NCI-H526 treated with DMSO at 0.1 percent for 48 hours (cell line): ENCODE data around the gene CCDC34.

ENCODE experiments used
- DNase-seq: peaks from one replicate; lab custom pipeline; 2025; lab: John Stamatoyannopoulos, UW

CCDC34 gene

GRCh38 chr11:27362749-27363575 is at the start of gene CCDC34:
TSS of gene CCDC34 (minus strand) at chr11:27363215. CDS start at chr11:27363194, 21 bp downstream.
- peak; percentile 77 for DNase-seq

DNA sequence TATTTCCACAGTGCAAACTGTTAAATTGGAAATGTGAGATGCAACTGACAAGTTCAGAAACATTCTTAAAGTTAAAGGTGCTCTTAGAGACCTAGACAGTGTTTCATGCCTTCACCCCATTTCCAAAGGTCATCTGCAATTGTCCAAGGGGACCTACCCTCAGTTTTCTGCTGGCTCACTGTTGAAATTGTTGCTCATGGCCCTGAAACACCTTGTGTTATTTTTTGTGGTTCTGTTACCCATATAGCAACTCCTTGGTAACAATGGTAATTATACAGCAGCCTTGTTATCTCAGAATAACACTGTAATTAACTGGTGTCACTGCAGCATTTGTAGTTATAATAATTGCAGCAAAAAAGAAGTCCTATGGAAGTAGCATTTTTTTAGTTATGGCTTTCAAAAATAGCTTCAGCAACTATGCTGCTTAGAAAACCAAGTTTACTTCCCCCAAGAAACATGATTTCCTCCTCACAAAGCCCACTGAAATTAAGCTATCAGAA is 49.2 kb upstream of the CCDC34 start:
- no peak for DNase-seq

DNA sequence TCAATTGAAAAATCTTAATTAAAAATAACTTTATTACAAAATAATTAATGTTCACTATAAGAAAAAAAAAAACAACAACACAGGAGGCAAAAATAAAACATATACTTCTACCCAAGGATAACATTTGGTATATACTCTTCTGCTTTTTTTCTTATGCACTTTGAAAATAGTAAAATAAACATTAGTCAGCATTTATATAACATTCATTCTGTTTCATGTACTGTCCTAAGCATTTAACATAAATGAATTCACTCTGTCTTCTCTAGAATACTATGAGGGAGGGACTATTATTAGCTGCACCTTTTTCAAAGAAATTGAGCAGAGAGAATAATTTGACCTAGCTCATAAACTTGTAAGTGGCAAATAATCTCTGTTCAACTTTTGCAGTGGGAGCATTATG is 48.3 kb upstream of the CCDC34 start:
- no peak for DNase-seq

DNA sequence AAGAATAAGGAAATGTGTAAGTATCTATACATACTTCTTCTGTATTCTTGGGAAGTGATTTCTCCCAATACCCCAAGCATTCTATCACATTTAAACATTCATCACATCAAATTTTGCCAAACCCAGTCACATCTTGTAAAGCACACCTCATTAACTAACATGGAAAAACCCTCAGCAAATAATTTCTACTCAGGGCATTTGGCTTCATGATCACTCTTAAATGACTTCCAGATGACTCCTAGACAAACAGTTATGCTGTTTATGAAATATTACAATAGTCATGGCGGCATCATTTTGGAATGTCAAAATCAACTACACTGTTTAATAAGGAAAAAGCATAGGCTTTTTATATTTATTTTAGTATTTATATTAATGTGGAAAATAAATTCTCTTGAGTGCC is 47.3 kb upstream of the CCDC34 start:
- no peak for DNase-seq

DNA sequence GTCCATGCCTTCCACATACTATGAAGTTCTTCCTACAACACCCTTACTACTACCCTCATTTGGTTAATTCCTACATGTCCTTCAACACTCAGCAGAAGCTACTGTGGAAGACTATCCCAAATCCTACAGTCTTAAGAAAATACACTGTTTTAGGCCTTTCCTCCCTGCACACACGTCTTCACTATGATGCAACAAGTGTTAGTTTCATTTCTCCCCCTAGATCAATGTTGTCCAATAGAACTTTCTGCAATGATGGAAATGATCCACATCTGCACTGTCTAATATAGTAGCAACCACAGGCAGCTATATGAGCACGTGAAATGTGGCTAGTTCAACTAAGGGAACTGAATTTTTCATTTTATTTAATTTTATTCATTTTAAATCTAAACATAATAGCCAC is 46.7 kb upstream of the CCDC34 start:
- no peak for DNase-seq

DNA sequence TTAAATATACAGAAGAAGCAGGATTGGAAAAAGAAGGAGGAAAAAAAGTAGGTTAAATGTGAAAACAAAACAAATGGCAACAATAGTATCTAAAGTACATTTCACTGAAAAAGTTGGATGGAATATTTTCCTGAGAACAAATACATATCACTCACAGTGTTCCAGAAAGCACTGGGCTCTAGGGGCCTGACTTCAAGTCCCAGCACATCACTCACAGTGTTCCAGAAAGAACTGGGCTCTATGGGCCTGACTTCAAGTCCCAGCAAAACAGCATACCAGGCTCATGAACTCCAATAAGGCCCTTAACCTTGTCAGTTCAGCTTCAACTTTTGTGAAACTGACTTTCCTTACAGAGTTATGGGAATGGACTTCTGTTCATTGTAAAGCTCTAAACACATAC is 46.0 kb upstream of the CCDC34 start:
- no peak for DNase-seq

DNA sequence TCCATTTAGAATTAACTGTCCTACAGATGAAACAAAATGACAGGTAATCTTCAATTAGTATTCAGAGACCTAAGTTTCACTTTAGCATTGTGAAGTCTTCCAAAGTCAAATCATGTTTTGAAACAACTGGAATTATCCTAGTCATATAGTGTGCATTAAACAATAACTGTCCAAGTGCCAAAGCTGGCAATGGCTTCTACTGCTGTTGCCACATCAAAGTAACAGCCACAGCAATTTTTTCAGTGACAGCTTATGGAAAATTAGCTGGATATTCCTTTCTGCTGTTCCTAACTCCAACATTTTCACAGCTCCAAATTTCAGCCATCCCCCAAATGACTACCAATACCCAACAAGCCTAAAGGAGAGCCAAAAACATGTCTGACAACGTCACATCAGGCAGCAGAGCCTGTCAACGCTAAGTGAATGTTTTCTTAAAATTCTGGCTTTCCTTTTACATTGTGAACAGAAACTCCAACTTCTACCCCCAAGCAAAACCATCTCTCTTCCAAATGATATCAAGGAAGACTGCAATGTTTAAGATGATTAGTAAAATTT is 45.3 kb upstream of the CCDC34 start:
- no peak for DNase-seq

DNA sequence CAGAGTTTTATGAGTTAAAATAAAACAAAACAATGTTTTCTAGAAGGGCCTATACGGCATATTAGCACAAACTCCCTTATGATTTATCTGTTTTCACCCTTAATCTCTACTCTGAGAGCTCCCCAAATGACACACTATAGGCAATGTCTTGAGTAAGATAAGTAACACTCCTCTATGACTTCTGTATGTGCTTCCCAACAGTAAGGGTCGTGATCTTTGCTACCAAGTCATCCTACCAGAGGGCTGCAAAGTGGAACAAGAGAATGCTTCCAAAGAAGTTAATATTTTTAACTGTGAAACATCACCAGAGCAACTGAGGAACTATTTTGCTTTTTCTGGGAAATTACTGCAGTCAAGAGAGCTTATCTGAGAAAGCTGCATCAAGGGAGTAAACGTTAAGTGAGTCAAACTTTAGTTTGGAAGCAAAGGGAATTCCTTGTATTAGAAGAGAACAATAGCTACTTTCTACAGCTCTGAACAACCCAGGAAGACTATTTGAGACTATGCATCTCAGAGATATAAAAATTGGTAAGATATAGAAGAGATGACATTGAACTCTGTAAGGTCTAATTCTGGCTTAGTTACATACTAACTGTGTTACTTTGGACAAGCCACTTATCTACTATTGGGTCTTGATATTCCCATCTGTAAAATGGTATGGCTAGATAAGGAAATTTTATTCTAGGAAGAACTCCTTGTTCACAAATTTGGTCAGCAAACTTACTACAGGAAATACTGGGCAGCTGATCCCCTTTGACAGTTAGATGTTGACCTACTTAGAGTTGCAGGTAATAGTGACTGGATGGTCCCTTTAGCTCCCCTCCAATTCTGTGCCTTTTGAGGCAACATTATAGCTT is 43.7 kb upstream of the CCDC34 start:
- no peak for DNase-seq

- no peak for DNase-seq
These were observed 42.1 kb upstream of the CCDC34 start for GRCh38 chr11:27405134-27405533.

GRCh38 chr11:27404427-27404826 is 41.4 kb upstream of the CCDC34 start:
- DNase-seq: no peak

DNA sequence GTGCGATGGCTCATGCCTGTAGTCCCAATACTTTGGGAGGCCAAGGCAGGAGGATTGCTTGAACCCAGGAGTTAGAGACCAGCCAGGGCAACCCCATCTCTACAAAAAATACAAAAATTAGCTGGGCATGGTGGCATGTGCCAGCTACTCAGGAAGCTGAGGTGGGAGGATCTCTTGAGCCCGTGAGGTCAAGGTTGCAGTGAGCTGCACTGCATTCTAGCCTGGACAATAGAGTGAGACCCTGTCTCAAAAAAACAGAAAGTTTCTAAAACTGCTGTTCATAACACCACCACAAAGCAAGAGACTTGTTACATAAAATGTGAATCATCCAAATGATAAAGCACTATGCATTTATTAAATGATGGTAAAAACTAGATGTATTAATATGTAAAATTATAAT is 40.2 kb upstream of the CCDC34 start:
- DNase-seq: no peak

DNA sequence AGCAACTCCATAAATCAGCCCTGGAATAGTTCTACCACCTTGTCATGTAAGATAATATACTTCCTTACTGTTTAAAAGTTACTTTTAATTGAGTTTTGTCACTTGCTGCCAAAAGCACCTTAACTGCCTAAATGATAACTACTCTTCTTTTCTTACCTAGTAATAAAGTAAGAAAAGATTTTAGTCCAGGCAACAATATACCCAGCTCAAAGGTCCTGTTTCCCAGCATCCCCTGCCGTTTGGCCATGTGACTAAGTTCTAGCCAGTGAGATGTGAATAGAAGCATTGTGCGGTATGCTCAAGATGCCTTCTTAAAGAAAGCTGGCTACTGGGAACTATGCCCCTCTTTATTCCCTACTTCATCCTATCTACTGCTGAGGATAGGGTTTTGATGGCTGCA is 39.4 kb upstream of the CCDC34 start:
- no peak for DNase-seq

DNA sequence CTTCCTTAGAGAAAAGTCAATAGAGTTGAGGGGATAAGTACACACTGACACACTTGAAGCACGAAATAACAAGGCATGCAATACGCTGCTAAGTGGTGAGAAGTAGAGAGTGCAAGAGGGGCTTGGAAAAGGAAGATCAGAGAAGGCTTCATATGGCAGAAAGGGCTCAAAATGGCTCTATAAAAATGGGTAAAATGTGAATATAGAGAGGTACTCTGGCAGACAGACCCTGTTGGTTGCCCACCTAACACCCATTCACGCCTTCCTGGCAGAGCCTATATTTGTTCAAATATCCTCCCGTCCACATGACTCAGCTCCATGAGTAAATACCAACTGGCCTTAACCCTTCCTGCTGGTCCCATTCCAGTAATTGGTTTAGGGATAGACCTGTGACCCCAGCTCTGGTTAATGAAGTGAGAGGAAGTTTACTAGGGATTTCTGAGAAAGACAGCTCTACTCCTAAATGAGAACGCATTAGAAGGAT is 38.9 kb upstream of the CCDC34 start:
- DNase-seq: no peak

DNA sequence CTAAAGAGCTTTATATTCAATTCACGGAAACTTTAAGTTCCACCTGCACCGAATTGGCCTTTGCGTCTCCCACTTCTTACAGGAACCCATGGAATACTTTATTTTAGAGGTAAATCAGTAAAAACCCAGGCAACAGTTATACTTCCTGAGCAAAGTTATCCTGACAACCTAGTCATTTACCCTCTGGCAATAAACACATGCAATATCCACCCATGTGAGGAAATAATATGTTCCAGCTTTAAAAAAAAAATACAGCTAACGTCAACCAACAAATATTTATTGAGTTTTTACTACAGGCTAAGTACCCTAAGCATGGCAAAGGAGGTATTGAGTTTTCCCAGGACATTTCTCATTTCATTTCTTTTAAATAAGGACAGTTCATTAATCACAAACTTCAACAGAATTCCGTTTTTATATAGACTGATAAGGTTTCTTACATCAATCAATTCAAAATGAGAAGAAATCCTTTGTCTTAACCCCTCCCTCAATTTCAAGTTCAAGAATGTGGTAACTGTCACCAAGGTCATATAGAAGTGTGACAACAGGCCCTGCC is 38.3 kb upstream of the CCDC34 start:
- DNase-seq: no peak

- no peak for DNase-seq
These were observed 35.4 kb upstream of the CCDC34 start for GRCh38 chr11:27398400-27398770.

DNA sequence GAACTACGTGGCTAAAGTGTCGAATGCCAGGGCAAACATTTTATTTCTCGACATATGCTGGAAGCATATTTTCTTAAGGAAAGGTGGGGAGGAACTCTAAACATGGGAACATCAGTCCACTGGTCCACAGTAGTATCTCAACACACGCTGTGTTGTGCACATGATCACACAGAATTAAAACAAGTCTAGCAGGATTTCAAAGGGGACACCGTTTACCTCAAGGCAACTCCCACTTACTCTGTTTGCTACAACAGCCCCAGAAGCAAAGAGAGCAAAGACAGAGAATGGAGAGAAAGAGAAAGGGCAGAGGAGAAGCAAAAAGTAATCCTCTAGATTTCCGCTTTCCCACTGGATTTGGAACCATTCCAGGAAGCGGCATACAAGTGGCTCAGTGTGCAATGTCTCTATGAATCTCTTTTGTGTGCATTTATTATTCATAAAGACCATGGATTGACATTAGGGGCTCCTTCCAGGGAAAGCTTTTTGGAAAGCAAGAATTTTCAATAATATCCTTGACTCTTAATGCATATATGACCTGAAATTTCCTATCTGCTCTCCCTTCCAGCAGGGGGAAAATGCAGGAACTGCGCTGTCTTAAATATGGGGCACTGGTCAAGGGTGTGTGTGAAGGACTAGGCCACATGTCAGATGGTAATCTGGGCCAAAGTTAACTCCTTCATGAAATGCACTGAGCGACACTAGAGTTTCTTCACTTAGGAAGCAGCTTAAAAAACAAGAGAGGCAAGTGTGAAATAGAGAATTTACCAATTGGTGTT is 34.8 kb upstream of the CCDC34 start:
- no peak for DNase-seq

DNA sequence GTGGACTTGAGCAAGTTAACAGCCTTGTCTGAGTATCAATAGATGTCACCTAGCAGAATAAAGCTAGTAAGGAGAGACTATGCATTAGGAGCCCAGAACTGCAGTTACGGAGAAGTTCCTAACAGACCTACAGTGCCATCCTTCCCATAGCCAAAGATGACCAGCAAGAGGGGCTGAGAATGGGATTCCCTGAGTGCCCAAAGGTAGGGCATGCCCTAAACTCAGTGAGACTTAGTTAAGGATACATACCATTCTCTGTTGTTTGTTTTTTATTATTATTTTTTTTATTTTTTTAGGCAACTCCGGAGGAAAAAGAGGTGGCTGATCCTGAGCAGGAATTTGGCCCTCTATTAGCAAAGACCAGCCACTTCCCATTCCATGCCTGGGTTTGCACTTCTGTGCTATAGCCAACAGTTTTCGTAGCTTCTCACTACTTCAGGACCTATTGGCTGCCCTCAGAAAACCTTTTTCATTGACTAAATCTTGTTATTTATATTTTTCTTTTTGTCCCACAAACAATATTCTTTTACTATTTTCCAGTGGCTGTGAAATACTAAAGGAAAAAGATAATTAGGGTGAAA is 33.3 kb upstream of the CCDC34 start:
- no peak for DNase-seq

GRCh38 chr11:27395556-27396258 is 32.7 kb upstream of the CCDC34 start:
- DNase-seq: peak; percentile 26

DNA sequence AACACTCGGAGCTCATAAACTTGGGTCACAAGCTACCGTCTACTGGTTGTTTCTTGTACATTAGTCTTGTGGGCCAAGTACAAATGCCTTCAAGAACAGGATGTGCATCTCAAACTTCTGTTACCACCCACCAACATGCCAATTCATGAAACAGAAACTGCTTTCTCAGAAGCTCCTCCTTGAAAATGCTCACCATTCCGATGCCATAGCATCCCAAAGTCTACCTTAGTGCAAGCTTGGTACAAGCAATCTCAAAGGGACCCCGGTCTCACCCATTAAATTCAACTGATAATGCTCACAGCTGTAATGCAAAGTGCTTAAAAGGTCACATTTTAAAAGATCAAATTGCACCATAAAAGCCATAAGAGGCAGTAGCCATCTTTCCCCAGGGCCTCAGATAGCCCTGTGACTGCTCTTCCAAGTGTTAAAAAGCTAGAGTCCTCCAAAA is 31.8 kb upstream of the CCDC34 start:
- no peak for DNase-seq
